ENCODE results near the gene MIA. TPM values are rescaled to one million over a fixed set of nuclear protein-coding genes. Genes with fewer than 3 reads are reported as not detected.

MIA gene
- total RNA-seq, 1 experiment from 2014 or later: not detected

- Histone ChIP-seq H3K4me1 (ENCODE audit: insufficient read depth, low read length) (peaks cover 4% of the 10 kb centered on the region; the same call in 1 of the 2 replicates), H4K20me1 (ENCODE audit: control insufficient read depth, insufficient read depth, insufficient read length) (no peaks in the 10 kb centered on the region), H3K9me3 (ENCODE audit: control insufficient read depth, low read depth, low read length) (no peaks in the 10 kb centered on the region), H3K18ac (ENCODE audit: insufficient read length, low read depth, low read length) (no peak overlapping the region), H3K79me2 (ENCODE audit: insufficient read depth, low read length) (no peaks in the 10 kb centered on the region; the same call in 1 of the 2 replicates), H3K4ac (ENCODE audit: low read depth, low read length) (no peak overlapping the region), H3K9ac (ENCODE audit: extremely low read depth, insufficient read length, low read length) (no peak overlapping the region), H3K23me2 (ENCODE audit: insufficient read length, low read depth, low read length, poor library complexity, severe bottlenecking) (peaks cover 5% of the 10 kb centered on the region), H2AK5ac (ENCODE audit: insufficient read length, low read length) (no peak overlapping the region), H3K23ac (ENCODE audit: insufficient read length, low read depth, low read length) (no peak overlapping the region), H2BK20ac (ENCODE audit: low read depth, low read length, poor library complexity, severe bottlenecking) (no peak overlapping the region), H4K8ac (replicated peaks; ENCODE audit: insufficient read length, low read depth, low read length) (no peak overlapping the region), H2BK12ac (ENCODE audit: insufficient read length, low read depth, low read length) (no peak overlapping the region), H4K5ac (ENCODE audit: insufficient read length, low read depth, low read length) (no peak overlapping the region), H2AFZ (ENCODE audit: low read length) (no peak overlapping the region), H3K79me1 (ENCODE audit: insufficient read depth, low read depth, low read length, poor library complexity, severe bottlenecking) (no peaks in the 10 kb centered on the region), H3K14ac (ENCODE audit: insufficient read depth, low read length) (no peak overlapping the region), H3K4me2 (ENCODE audit: insufficient read depth, insufficient read length, low read length) (no peak overlapping the region), H3K56ac (ENCODE audit: insufficient read length, low read depth, low read length) (no peak overlapping the region), H3K27me3 (ENCODE audit: insufficient read depth, low read length) (no peaks in the 10 kb centered on the region), H4K91ac (ENCODE audit: insufficient read length, low read depth, low read length) (no peak overlapping the region), H3K27ac (ENCODE audit: insufficient read length, low read depth, low read length) (no peak overlapping the region), H3T11ph (ENCODE audit: low read length) (no peak overlapping the region), H2BK15ac (ENCODE audit: low read depth, low read length) (no peak overlapping the region), H2BK5ac (ENCODE audit: insufficient read length, low read length) (no peak overlapping the region), H2BK120ac (ENCODE audit: low read depth, low read length, poor library complexity, severe bottlenecking) (no peak overlapping the region)
- Mint-ChIP-seq H3K27ac (peak overlapping the region; percentile 85 to 95 (median 92); a peak in 6 of 7 replicates), H3K27me3 (ENCODE audit: low read depth) (no peaks in the 10 kb centered on the region), H3K36me3 (ENCODE audit: insufficient read depth in 1 of 3, low read depth in 3 of 3) (peaks cover 6 to 17% (median 12%) of the 10 kb centered on the region in 3 experiments; a peak in 5 of 7 replicates), H3K4me1 (peaks cover 21 to 25% of the 10 kb centered on the region in 2 experiments), H3K9me3 (no peaks in the 10 kb centered on the region), H3K4me3 (no peak overlapping the region; a peak in 1 of 5 replicates)
- peak; percentile 78 for DNase-seq
- WGBS (ENCODE audit: extremely low coverage, insufficient read length, low lambda C conversion rate): no CpG with 5 or more reads among the region's 17 CpGs
- peak; percentile 41; the same call in 2 of the 3 replicates for TF ChIP-seq CTCF (conservative IDR thresholded peaks at IDR 0.05)
Observed at GRCh38 chr19:40744554-40745401, 30.5 kb upstream of the MIA start.
